HepG2 (cell line): Measurements from ENCODE around the gene PLIN3. TPM values are rescaled to one million over a fixed set of nuclear protein-coding genes. Genes with fewer than 3 reads are reported as not detected.

Source experiments
- ATAC-seq: fragments of 200-7000 bp; cut with Tn5 transposase; 3 replicates; pipeline ENCODE4 v1.9.1; 2020; ENCODE audit warnings: mild to moderate bottlenecking, moderate library complexity
- BruUV-seq: library from RNA; stranded (reverse); fragments of 400-500 nt; replicated peaks from 2 replicates; lab custom pipeline; 2021; lab: Mats Ljungman, UMichigan
- CTCF ChIA-PET: fragments of 300-600 bp; formaldehyde crosslinking; extraction: SDS; loops from one replicate; lab custom pipeline; 2021; ENCODE audit warnings: low total read pairs, inconsistent platforms, low intra/inter-chr PET ratio; lab: Yijun Ruan, JAX
- POLR2A ChIA-PET: fragments of 350-600 bp; sonication (Branson Sonifier 250); formaldehyde crosslinking; loops from one replicate; lab custom pipeline; 2020; ENCODE audit warnings: antibody characterized with exemption, inconsistent platforms; lab: Yijun Ruan, JAX
- DNase-seq: peaks from one replicate; pipeline ENCODE4 v3.0.0-alpha.2; 2015; ENCODE audit warnings: low spot score
- FAIRE-seq: peaks from 3 replicates; lab custom pipeline; 2011; peaks lifted over from hg19 to GRCh38; lab: Jason Lieb, UNC
- H2AFZ ChIP-seq: one replicate; pipeline ENCODE4 v1.6.1; 2011; ENCODE audit warnings: low read length, inconsistent platforms
- H3K27ac ChIP-seq: fragments of 300-600 bp; 3 replicates; pipeline ENCODE4 v1.8.0; 2011; ENCODE audit warnings: mixed run types, mild to moderate bottlenecking, mixed read lengths, low read length, inconsistent platforms; ENCODE audit not compliant: insufficient read depth; ENCODE audit errors: extremely low read length
- H3K27me3 ChIP-seq, 2 experiments: fragments of 200-600 bp in 1 of 2; 2 replicates in 1 of 2; 3 replicates in 1 of 2; pipeline versions ENCODE4 v1.6.0 to v1.8.0; 2011; ENCODE audit warnings: low read length in 2 of 2, mild to moderate bottlenecking in 2 of 2, moderate library complexity in 2 of 2, inconsistent platforms in 1 of 2; ENCODE audit not compliant: insufficient read depth in 2 of 2, control insufficient read depth in 1 of 2
- H3K36me3 ChIP-seq, 2 experiments: fragments of 200-600 bp in 1 of 2; replicated peaks in 1 of 2; 2 replicates in 1 of 2; 3 replicates in 1 of 2; pipeline versions ENCODE4 v1.5.1 to v1.8.0; 2011; ENCODE audit warnings: low read length in 2 of 2, inconsistent platforms in 1 of 2; ENCODE audit not compliant: insufficient read depth in 2 of 2, control insufficient read depth in 1 of 2
- H3K4me1 ChIP-seq: 2 replicates; pipeline ENCODE4 v1.5.1; 2012; ENCODE audit warnings: low read length, inconsistent platforms; ENCODE audit not compliant: insufficient read depth
- H3K4me2 ChIP-seq: 2 replicates; pipeline ENCODE4 v1.6.0; 2011; ENCODE audit warnings: low read depth, low read length, inconsistent platforms
- H3K4me3 ChIP-seq, 3 experiments: fragments of 200-600 bp in 1 of 3; sonication (generic), shearing (Covaris generic) in 1 of 3; replicated peaks in 1 of 3; 2 replicates each; pipeline ENCODE4 v1.5.1; 2011 to 2016; ENCODE audit warnings: low read length in 3 of 3, inconsistent platforms in 2 of 3, low read depth in 2 of 3, mild to moderate bottlenecking in 2 of 3, control low read depth in 1 of 3, mixed read lengths in 1 of 3; ENCODE audit not compliant: insufficient read depth in 1 of 3
- H3K79me2 ChIP-seq: one replicate; pipeline ENCODE4 v1.6.1; 2011; ENCODE audit warnings: low read length, inconsistent platforms; ENCODE audit not compliant: insufficient read depth
- H3K9ac ChIP-seq: 2 replicates; pipeline ENCODE4 v1.6.0; 2011; ENCODE audit warnings: mild to moderate bottlenecking, low read depth, low read length, inconsistent platforms; ENCODE audit not compliant: insufficient read depth
- H3K9me3 ChIP-seq: 2 replicates; pipeline ENCODE4 v1.5.1; 2012; ENCODE audit warnings: mild to moderate bottlenecking, low read length
- H4K20me1 ChIP-seq: 2 replicates; pipeline ENCODE4 v1.6.0; 2011; ENCODE audit warnings: inconsistent platforms, mild to moderate bottlenecking, low read length, moderate library complexity; ENCODE audit not compliant: insufficient read depth
- E2F5 ChIP-seq: sonication (generic); formaldehyde crosslinking; conservative IDR thresholded peaks from 2 replicates; pipeline ENCODE4 v1.4.0; 2020; ENCODE audit warnings: missing genetic modification reagents
- FOXC1 ChIP-seq: sonication (generic); formaldehyde crosslinking; IDR thresholded peaks from 2 replicates; pipeline ENCODE4 v1.8.0; 2022; ENCODE audit warnings: mild to moderate bottlenecking, missing genetic modification reagents, borderline replicate concordance
- HBP1 ChIP-seq: IDR thresholded peaks from 2 replicates; pipeline ENCODE4 v1.6.1; 2016; ENCODE audit warnings: low read depth, control low read depth
- HNF4G ChIP-seq, 2 experiments: sonication (generic) in 1 of 2; formaldehyde crosslinking in 1 of 2; IDR thresholded peaks; 2 replicates each; pipeline versions ENCODE4 v1.4.0 to v1.6.1; 2011 to 2020; ENCODE audit warnings: borderline replicate concordance in 2 of 2, low read depth in 2 of 2, mild to moderate bottlenecking in 2 of 2, low read length in 1 of 2, missing genetic modification reagents in 1 of 2, moderate library complexity in 1 of 2
- HOXA3 ChIP-seq: sonication (generic); formaldehyde crosslinking; IDR thresholded peaks from 2 replicates; pipeline ENCODE4 v1.5.0; 2020; ENCODE audit warnings: missing genetic modification reagents
- JUND ChIP-seq: sonication (generic); formaldehyde crosslinking; IDR thresholded peaks from 2 replicates; pipeline ENCODE4 v1.8.0; 2022; ENCODE audit warnings: mild to moderate bottlenecking, missing genetic modification reagents
- KLF15 ChIP-seq: sonication (generic); formaldehyde crosslinking; IDR thresholded peaks from 2 replicates; pipeline ENCODE4 v1.8.1; 2023; ENCODE audit warnings: borderline replicate concordance, mild to moderate bottlenecking, inconsistent platforms, missing genetic modification reagents, mixed read lengths
- MED13 ChIP-seq: sonication (generic); formaldehyde crosslinking; IDR thresholded peaks from 2 replicates; pipeline ENCODE4 v1.5.0; 2020; ENCODE audit warnings: missing genetic modification reagents
- MLXIP ChIP-seq: sonication (generic); formaldehyde crosslinking; IDR thresholded peaks from 2 replicates; pipeline ENCODE4 v1.9.0; 2021; ENCODE audit warnings: missing genetic modification reagents, borderline replicate concordance
- RFX1 ChIP-seq: fragments of 450-650 bp; IDR thresholded peaks from 2 replicates; pipeline ENCODE4 v1.6.1; 2017
- SP1 ChIP-seq, 2 experiments: fragments of 450-650 bp in 1 of 2; sonication (generic) in 1 of 2; formaldehyde crosslinking in 1 of 2; IDR thresholded peaks; 2 replicates each; pipeline versions ENCODE4 v1.4.0 to v1.6.1; 2016 to 2020; ENCODE audit warnings: missing genetic modification reagents in 1 of 2
- TFDP1 ChIP-seq: IDR thresholded peaks from 2 replicates; pipeline ENCODE4 v1.6.1; 2016; ENCODE audit warnings: missing compliant biosample characterization, missing genetic modification reagents, borderline replicate concordance
- ZFP36L1 ChIP-seq: sonication (generic); formaldehyde crosslinking; IDR thresholded peaks from 2 replicates; pipeline ENCODE4 v1.8.0; 2022; ENCODE audit warnings: mild to moderate bottlenecking, missing genetic modification reagents, moderate library complexity
- ZNF253 ChIP-seq: sonication (generic); formaldehyde crosslinking; IDR thresholded peaks from 2 replicates; pipeline ENCODE4 v1.8.0; 2022; ENCODE audit warnings: mild to moderate bottlenecking, missing genetic modification reagents, borderline replicate concordance
- ZNF354B ChIP-seq: sonication (generic); formaldehyde crosslinking; IDR thresholded peaks from 2 replicates; pipeline ENCODE4 v1.8.0; 2022; ENCODE audit warnings: mild to moderate bottlenecking, missing genetic modification reagents
- ZSCAN21 ChIP-seq: sonication (generic); formaldehyde crosslinking; IDR thresholded peaks from 2 replicates; pipeline ENCODE4 v1.8.0; 2022; ENCODE audit warnings: mild to moderate bottlenecking, missing genetic modification reagents, moderate library complexity, borderline replicate concordance
- whole genome bisulfite sequencing: methylation state at CpG from one replicate; pipeline ENCODE4 v1.1.6; 2017; ENCODE audit warnings: low lambda C conversion rate; 5-methylcytosine and 5-hydroxymethylcytosine counted together
- in situ Hi-C: cut with HindIII; loops from 2 replicates; pipeline ENCODE4 v1.10.0; 2017; ENCODE audit warnings: low pct_unique_long_range_greater_than_20kb; ENCODE audit not compliant: extremely low pct_ligation_motif_present
- intact Hi-C: fragments of 100-400 bp; cut with micrococcal nuclease; formaldehyde crosslinking; loops from one replicate; pipeline ENCODE4 v1.10.0; 2022; ENCODE audit not compliant: unreplicated experiment
- polyA plus RNA-seq, 8 experiments: library from polyadenylated mRNA; depleted of rRNA in 3 of 8; stranded (reverse) in 7 of 8; unstranded in 1 of 8; fragments of >200 nt; fragmentation: Illumina TruSeq in 4 of 8; extraction: Trizol in 4 of 8; gene quantifications; 2 replicates each; pipeline versions ENCODE4 v1.2.1 to v1.2.3, GENCODE V29; 2011 to 2016; ENCODE audit warnings: low read depth in 4 of 8, missing spikeins in 1 of 8, mixed read lengths in 1 of 8; ENCODE audit not compliant: insufficient read depth in 1 of 8
- total RNA-seq, 5 experiments: library from RNA; depleted of rRNA; stranded (reverse); fragments of >200 nt; fragmentation: Illumina TruSeq; extraction: Trizol; gene quantifications; 2 replicates each; pipeline ENCODE4 v1.2.3, GENCODE V29; 2016; ENCODE audit warnings: low read depth in 1 of 5

The PLIN3 gene
- total and polyA plus RNA-seq, 2 of the 13 experiments (the other 11 are each of a cell fraction or from before 2014, with no cell fraction given): 49.3 to 57.9 TPM

GRCh38 chr19:4909897-4910593 is 42.6 kb upstream of the PLIN3 start:
- BruUV-seq: no TSS peak
- Histone ChIP-seq H3K36me3 (peaks cover 2 to 22% of the 10 kb centered on the region in 2 experiments; a peak in 3 of 5 replicates), H3K79me2 (peaks cover 48% of the 10 kb centered on the region), H4K20me1 (0 out of 2 replicates have a peak, but pooled peaks cover 2% of the 10 kb centered on the region), H3K9ac (peak overlapping the region; percentile 68), H3K4me3 (peak overlapping the region; percentile 70 to 79 (median 79)), H3K4me2 (peak overlapping the region; percentile 85), H3K4me1 (peaks cover 71% of the 10 kb centered on the region), H3K9me3 (no peaks in the 10 kb centered on the region), H2AFZ (no peak overlapping the region), H3K27ac (peak overlapping the region; percentile 88), H3K27me3 (no peaks in the 10 kb centered on the region)
- CTCF ChIA-PET: interaction anchor here (2.6 kb wide), 1 partner anchor 37 kb away, joined by 37 read pairs; no protein-coding TSS in a partner anchor
- POLR2A ChIA-PET: no interaction called here
- 0% methylated on average over 19 of the region's 85 CpGs for WGBS
- peak; percentile 74 for ATAC-seq
- in situ Hi-C loops (loop anchor here (5.0 kb wide), 2 partner anchors 38 to 98 kb away; no protein-coding TSS in a partner anchor), intact Hi-C loops (no loop called here)
- FAIRE-seq: no peak
- DNase-seq: peak; percentile 81
- TF ChIP-seq MLXIP (CRISPR knock-in tag) (no peak), RFX1 (0 out of 2 replicates have a peak, but pooled peaks have one; percentile 21), E2F5 (CRISPR knock-in tag) (peak; percentile 98), FOXC1 (CRISPR knock-in tag) (no peak), SP1 (IDR thresholded peaks at IDR 0.05) (no peak), SP1 (CRISPR knock-in tag; IDR thresholded peaks at IDR 0.05) (peak; percentile 90), JUND (CRISPR knock-in tag) (no peak), HNF4G (IDR thresholded peaks at IDR 0.05; ENCODE audit: borderline replicate concordance, low read depth, low read length) (0 out of 2 replicates have a peak, but pooled peaks have one; percentile 6), HNF4G (CRISPR knock-in tag; IDR thresholded peaks at IDR 0.05; ENCODE audit: borderline replicate concordance, low read depth) (no peak), ZNF253 (CRISPR knock-in tag) (no peak), ZNF354B (0 out of 2 replicates have a peak, but pooled peaks have one; percentile 15), TFDP1 (CRISPR knock-in tag) (peak; percentile 96), ZSCAN21 (CRISPR knock-in tag) (peak; percentile 61; the same call in 1 of the 2 replicates), KLF15 (CRISPR knock-in tag) (no peak), HOXA3 (CRISPR knock-in tag) (peak; percentile 16; the same call in 1 of the 2 replicates), HBP1 (CRISPR knock-in tag) (peak; percentile 43; the same call in 1 of the 2 replicates), ZFP36L1 (CRISPR knock-in tag) (peak; percentile 28; the same call in 1 of the 2 replicates), MED13 (CRISPR knock-in tag) (no peak)
